ENCODE data around the gene GDPGP1. TPM values are rescaled to one million over a fixed set of nuclear protein-coding genes. Genes with fewer than 3 reads are reported as not detected.
A peak's percentile ranks its signal among the peaks of the same experiment; 100 is the strongest.

Gene GDPGP1
- total RNA-seq, 1 experiment from 2014 or later, result 22.8 TPM

DNA sequence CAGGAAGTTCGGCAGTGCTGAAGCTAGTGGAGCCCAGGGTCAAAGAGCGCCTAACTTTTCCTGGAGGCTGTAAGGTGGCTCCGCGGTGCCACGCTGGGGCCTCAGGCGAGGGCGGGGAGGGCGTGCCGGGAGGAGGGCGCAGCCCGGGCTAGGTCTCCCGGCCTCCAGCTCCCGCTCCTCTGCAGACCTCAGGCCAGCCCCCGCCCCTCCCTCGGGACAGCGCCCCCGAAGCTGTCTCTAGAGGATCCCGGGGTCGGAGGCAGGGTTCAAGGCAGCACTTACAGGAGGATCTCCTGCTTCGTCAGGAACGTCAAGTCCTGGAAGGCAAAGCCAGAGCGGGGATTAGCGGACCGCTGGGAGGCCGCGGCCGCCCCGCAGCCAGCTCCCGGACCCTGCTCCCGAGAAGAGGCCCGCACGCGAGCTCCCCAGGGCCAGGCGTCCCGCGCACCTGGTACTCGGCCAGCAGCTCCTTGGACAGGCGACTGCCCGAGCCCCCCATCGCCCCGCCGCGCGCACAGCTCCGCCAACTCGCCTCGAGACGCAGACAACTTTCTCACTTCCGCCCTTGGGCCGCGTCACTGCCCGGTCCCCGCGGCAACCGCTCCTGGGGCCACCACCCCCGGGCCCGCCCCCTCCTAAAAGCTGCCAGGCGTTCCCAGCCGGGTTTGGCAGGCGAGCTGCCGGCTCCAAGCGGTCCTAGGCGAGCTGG, 468 bp upstream of the GDPGP1 start, which contains the start of gene CIB1:
Gene CIB1, minus strand, starts transcription at position 555 of the 709 bp plus-strand sequence. Its CDS starts 56 bp downstream, at position 499.
- in situ Hi-C loops (cut with HindIII; ENCODE audit: low pct_unique_long_range_greater_than_20kb, low sequenced_read_pairs), result no loop called here
- peak; percentile 79 for ATAC-seq

DNA sequence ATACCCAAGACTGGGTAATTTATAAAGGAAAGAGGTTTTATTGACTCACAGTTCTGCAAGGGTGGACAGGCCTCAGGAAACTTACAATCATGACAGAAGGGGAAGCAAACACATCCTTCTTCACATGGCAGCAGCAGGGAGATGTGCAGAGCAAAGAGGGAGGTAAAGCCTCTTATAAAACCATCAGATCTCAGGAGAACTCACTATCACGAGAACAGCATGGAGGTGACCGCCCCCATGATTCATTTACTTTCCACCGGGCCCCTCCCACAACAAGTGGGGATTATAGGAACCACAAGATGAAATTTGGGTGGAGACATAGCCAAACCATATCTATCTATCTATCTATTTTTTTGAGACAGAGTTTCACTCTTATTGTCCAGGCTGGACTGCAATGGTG, 5.4 kb downstream of the GDPGP1 start:
- Histone ChIP-seq H3K27me3 (ENCODE audit: control insufficient read depth, insufficient read depth, low read length) (no peaks in the 10 kb centered on the region), H3K27ac (ENCODE audit: low read length) (no peak overlapping the region), H3K36me3 (ENCODE audit: control insufficient read depth, insufficient read depth, low read length) (no peaks in the 10 kb centered on the region; the same call in 1 of the 2 replicates), H3K4me3 (ENCODE audit: low read depth in 2 of 2, low read length in 2 of 2) (no peak overlapping the region), H3K9me3 (ENCODE audit: control insufficient read depth, insufficient read depth, low read depth, low read length) (no peaks in the 10 kb centered on the region), H3K4me1 (ENCODE audit: control insufficient read depth, insufficient read depth, low read length) (peaks cover 7% of the 10 kb centered on the region)
- ATAC-seq, result no peak
- TF ChIP-seq, protein P1, sequence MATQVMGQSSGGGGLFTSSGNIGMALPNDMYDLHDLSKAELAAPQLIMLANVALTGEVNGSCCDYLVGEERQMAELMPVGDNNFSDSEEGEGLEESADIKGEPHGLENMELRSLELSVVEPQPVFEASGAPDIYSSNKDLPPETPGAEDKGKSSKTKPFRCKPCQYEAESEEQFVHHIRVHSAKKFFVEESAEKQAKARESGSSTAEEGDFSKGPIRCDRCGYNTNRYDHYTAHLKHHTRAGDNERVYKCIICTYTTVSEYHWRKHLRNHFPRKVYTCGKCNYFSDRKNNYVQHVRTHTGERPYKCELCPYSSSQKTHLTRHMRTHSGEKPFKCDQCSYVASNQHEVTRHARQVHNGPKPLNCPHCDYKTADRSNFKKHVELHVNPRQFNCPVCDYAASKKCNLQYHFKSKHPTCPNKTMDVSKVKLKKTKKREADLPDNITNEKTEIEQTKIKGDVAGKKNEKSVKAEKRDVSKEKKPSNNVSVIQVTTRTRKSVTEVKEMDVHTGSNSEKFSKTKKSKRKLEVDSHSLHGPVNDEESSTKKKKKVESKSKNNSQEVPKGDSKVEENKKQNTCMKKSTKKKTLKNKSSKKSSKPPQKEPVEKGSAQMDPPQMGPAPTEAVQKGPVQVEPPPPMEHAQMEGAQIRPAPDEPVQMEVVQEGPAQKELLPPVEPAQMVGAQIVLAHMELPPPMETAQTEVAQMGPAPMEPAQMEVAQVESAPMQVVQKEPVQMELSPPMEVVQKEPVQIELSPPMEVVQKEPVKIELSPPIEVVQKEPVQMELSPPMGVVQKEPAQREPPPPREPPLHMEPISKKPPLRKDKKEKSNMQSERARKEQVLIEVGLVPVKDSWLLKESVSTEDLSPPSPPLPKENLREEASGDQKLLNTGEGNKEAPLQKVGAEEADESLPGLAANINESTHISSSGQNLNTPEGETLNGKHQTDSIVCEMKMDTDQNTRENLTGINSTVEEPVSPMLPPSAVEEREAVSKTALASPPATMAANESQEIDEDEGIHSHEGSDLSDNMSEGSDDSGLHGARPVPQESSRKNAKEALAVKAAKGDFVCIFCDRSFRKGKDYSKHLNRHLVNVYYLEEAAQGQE (IDR thresholded peaks at IDR 0.05; ENCODE audit: insufficient read depth in 1 of 2, low read depth in 2 of 2, low read length in 1 of 2), result no peak
- no peak for TF ChIP-seq SIN3A (IDR thresholded peaks at IDR 0.05; ENCODE audit: borderline replicate concordance, insufficient read depth, low read depth, low read length)
- TF ChIP-seq POLR2AphosphoS5 (IDR thresholded peaks at IDR 0.05; ENCODE audit: low read depth, low read length), result no peak
- no peak for TF ChIP-seq TCF7L2 (IDR thresholded peaks at IDR 0.05; ENCODE audit: low read depth, low read length)
- no TSS peak for BruUV-seq (replicated peaks)
- DNase-seq (ENCODE audit: low read depth, low spot score), result no peak
- ChIA-PET CTCF (no interaction called here), POLR2A (no interaction called here)
- in situ Hi-C loops (cut with HindIII; ENCODE audit: low pct_unique_long_range_greater_than_20kb, low sequenced_read_pairs) (no loop called here), intact Hi-C loops (cut with micrococcal nuclease; ENCODE audit: unreplicated experiment) (no loop called here)

More for the DNA sequence above, 468 bp upstream of the GDPGP1 start, which contains the start of gene CIB1:
- no peak for DNase-seq (ENCODE audit: low read depth, low spot score)
- H3K27me3 ChIP-seq (ENCODE audit: control insufficient read depth, insufficient read depth, low read length), result no peaks in the 10 kb centered on the region
- peaks cover 43% of the 10 kb centered on the region for H3K4me1 ChIP-seq (ENCODE audit: control insufficient read depth, insufficient read depth, low read length)
- ChIA-PET POLR2A (interaction anchor here (0.6 to 1.9 kb wide), 12 partner anchors 9 to 421 kb away, joined by 3 to 10 read pairs (median 4); partner anchors contain the start of genes NGRN and TTLL13), CTCF (interaction anchor here (0.6 to 1.3 kb wide), 7 partner anchors 11 to 296 kb away, joined by 3 to 7 read pairs (median 4); partner anchors contain the start of gene CRTC3)
- H3K36me3 ChIP-seq (ENCODE audit: control insufficient read depth, insufficient read depth, low read length), result no peaks in the 10 kb centered on the region; the same call in 1 of the 2 replicates
- peak; percentile 75 for TF ChIP-seq SIN3A (IDR thresholded peaks at IDR 0.05; ENCODE audit: borderline replicate concordance, insufficient read depth, low read depth, low read length)
- TF ChIP-seq, protein P1 (IDR thresholded peaks at IDR 0.05; ENCODE audit: insufficient read depth in 1 of 2, low read depth in 2 of 2, low read length in 1 of 2), result no peak
- peak within 1 kb of the TSS; percentile 75 to 85 for H3K4me3 ChIP-seq (ENCODE audit: low read depth in 2 of 2, low read length in 2 of 2)
- H3K27ac ChIP-seq (ENCODE audit: low read length), result peak within 1 kb of the TSS; percentile 99
- no peaks in the 10 kb centered on the region for H3K9me3 ChIP-seq (ENCODE audit: control insufficient read depth, insufficient read depth, low read depth, low read length)
- BruUV-seq (replicated peaks), result TSS peak; percentile 78
- intact Hi-C loops (cut with micrococcal nuclease; ENCODE audit: unreplicated experiment), result no loop called here
